RWPE2 (cell line): ENCODE data around the gene CTSH.
"Not testable (repeated sequence)": the region's sequence is repeated elsewhere in the genome, so short reads cannot be mapped to it uniquely, and the experiment has no call there.

ENCODE experiments used
- ATAC-seq: fragments of 200-7000 bp; cut with Tn5 transposase; 3 replicates; pipeline ENCODE4 v1.9.1; 2021; ENCODE audit warnings: low read depth
- DNase-seq: peaks from one replicate; pipeline ENCODE4 v3.0.0-alpha.2; 2020; ENCODE audit warnings: low spot score
- H3K27ac ChIP-seq: fragments of 450-650 bp; 2 replicates; pipeline ENCODE4 v1.5.1; 2017; ENCODE audit warnings: mild to moderate bottlenecking; ENCODE audit not compliant: poor library complexity, severe bottlenecking
- H3K27me3 ChIP-seq: fragments of 250-450 bp; sonication (Bioruptor Pico); 2 replicates; pipeline ENCODE4 v1.5.1; 2021; ENCODE audit warnings: mild to moderate bottlenecking, moderate library complexity; ENCODE audit not compliant: insufficient read depth, poor library complexity, severe bottlenecking
- H3K36me3 ChIP-seq: fragments of 250-450 bp; sonication (Bioruptor Pico); 2 replicates; pipeline ENCODE4 v1.5.1; 2020; ENCODE audit warnings: low read depth, mild to moderate bottlenecking, moderate library complexity
- H3K4me1 ChIP-seq: fragments of 250-450 bp; sonication (Bioruptor Pico); 2 replicates; pipeline ENCODE4 v1.5.1; 2021; ENCODE audit warnings: mild to moderate bottlenecking, moderate library complexity; ENCODE audit not compliant: insufficient read depth, poor library complexity, severe bottlenecking
- H3K4me3 ChIP-seq: fragments of 250-450 bp; sonication (Bioruptor Pico); 2 replicates; pipeline ENCODE4 v1.5.1; 2021; ENCODE audit warnings: mild to moderate bottlenecking, moderate library complexity; ENCODE audit not compliant: severe bottlenecking
- H3K9me3 ChIP-seq: fragments of 250-450 bp; sonication (Bioruptor Pico); 2 replicates; pipeline ENCODE4 v1.5.1; 2021; ENCODE audit warnings: mild to moderate bottlenecking, moderate library complexity; ENCODE audit not compliant: severe bottlenecking
- TF ChIP-seq, protein P1 (sequence below): fragments of 450-650 bp; IDR thresholded peaks from one replicate; pipeline ENCODE4 v1.5.1; 2017; ENCODE audit warnings: mild to moderate bottlenecking, moderate library complexity; ENCODE audit not compliant: poor library complexity, severe bottlenecking

The CTSH gene

GRCh38 chr15:78931439-78932257 lies 13.2 kb downstream of the CTSH start:
- Histone ChIP-seq H3K36me3 (0 out of 2 replicates have a peak, but pooled peaks cover 4% of the 10 kb centered on the region), H3K9me3 (no peaks in the 10 kb centered on the region), H3K4me1 (peaks cover 13% of the 10 kb centered on the region), H3K27ac (peak overlapping the region; percentile 63), H3K27me3 (no peaks in the 10 kb centered on the region), H3K4me3 (no peak overlapping the region)
- TF ChIP-seq, protein P1, sequence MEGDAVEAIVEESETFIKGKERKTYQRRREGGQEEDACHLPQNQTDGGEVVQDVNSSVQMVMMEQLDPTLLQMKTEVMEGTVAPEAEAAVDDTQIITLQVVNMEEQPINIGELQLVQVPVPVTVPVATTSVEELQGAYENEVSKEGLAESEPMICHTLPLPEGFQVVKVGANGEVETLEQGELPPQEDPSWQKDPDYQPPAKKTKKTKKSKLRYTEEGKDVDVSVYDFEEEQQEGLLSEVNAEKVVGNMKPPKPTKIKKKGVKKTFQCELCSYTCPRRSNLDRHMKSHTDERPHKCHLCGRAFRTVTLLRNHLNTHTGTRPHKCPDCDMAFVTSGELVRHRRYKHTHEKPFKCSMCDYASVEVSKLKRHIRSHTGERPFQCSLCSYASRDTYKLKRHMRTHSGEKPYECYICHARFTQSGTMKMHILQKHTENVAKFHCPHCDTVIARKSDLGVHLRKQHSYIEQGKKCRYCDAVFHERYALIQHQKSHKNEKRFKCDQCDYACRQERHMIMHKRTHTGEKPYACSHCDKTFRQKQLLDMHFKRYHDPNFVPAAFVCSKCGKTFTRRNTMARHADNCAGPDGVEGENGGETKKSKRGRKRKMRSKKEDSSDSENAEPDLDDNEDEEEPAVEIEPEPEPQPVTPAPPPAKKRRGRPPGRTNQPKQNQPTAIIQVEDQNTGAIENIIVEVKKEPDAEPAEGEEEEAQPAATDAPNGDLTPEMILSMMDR = no peak
- DNase-seq (no peak), ATAC-seq (no peak)

GRCh38 chr15:78930577-78931388 lies 14.1 kb downstream of the CTSH start:
- Histone ChIP-seq H3K4me1 (peaks cover 13% of the 10 kb centered on the region), H3K27ac (peak overlapping the region; percentile 63), H3K36me3 (0 out of 2 replicates have a peak, but pooled peaks cover 4% of the 10 kb centered on the region), H3K9me3 (no peaks in the 10 kb centered on the region), H3K27me3 (no peaks in the 10 kb centered on the region), H3K4me3 (no peak overlapping the region)
- DNase-seq (peak; percentile 98), ATAC-seq (peak; percentile 96)
- TF ChIP-seq, protein P1 = no peak

GRCh38 chr15:78929536-78930264 lies 15.1 kb downstream of the CTSH start:
- Histone ChIP-seq H3K9me3 (no peaks in the 10 kb centered on the region), H3K27me3 (no peaks in the 10 kb centered on the region), H3K4me1 (peaks cover 13% of the 10 kb centered on the region), H3K4me3 (no peak overlapping the region), H3K36me3 (no peaks in the 10 kb centered on the region), H3K27ac (peak overlapping the region; percentile 63)
- no peak for ATAC-seq
- TF ChIP-seq, protein P1 = no peak
- no peak for DNase-seq

DNA sequence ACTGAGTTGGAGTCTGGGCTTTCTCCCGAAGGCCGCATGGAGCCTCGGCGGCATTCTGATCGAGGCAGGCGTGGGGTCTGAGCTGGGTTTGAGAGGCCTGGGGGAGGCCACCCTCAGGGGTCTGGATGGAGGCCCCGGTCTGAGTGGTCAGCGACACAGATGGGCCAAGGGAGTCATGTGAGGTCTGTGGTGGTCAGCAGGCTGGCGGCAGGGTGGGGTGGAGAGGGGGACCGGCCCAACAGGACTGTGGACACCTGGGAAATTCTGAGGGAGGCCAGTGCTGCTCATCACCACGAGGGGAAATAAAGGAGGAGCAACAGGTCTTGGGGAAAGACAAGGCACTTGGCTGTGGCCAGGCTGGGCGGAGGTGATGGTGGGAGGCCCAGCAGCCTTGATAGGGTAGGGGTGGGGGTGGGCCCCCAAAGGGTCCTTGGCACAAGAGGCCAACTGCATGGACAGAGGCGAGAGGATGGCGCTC lies 16.2 kb downstream of the CTSH start:
- ATAC-seq = no peak
- DNase-seq = no peak
- peaks cover under 1% of the 10 kb centered on the region; the same call in 1 of the 2 replicates for H3K36me3 ChIP-seq

GRCh38 chr15:78928176-78928575 lies 16.7 kb downstream of the CTSH start:
- H3K9me3 ChIP-seq, H3K4me3 ChIP-seq, ATAC-seq, H3K27ac ChIP-seq, H3K27me3 ChIP-seq, DNase-seq, H3K36me3 ChIP-seq: not testable (repeated sequence)
- H3K4me1 ChIP-seq = peaks cover 13% of the 10 kb centered on the region

More for the DNA sequence above, 16.2 kb downstream of the CTSH start:
- Histone ChIP-seq H3K4me1 (peaks cover 13% of the 10 kb centered on the region), H3K27me3 (no peaks in the 10 kb centered on the region), H3K27ac (no peak overlapping the region), H3K4me3 (no peak overlapping the region), H3K9me3 (no peaks in the 10 kb centered on the region)
- TF ChIP-seq, protein P1 = no peak
